GM20000 (cell line): ENCODE results near the gene FXYD1.

Experiments
- DNase-seq: peaks from one replicate; pipeline ENCODE4 v3.0.0; 2012; ENCODE audit warnings: low spot score
- TF ChIP-seq, protein P1 (sequence below): IDR thresholded peaks from 2 replicates; pipeline ENCODE4 v1.5.1; 2012; ENCODE audit warnings: mild to moderate bottlenecking, control low read depth; ENCODE audit errors: extremely low read depth, missing control alignments

The FXYD1 gene

DNA sequence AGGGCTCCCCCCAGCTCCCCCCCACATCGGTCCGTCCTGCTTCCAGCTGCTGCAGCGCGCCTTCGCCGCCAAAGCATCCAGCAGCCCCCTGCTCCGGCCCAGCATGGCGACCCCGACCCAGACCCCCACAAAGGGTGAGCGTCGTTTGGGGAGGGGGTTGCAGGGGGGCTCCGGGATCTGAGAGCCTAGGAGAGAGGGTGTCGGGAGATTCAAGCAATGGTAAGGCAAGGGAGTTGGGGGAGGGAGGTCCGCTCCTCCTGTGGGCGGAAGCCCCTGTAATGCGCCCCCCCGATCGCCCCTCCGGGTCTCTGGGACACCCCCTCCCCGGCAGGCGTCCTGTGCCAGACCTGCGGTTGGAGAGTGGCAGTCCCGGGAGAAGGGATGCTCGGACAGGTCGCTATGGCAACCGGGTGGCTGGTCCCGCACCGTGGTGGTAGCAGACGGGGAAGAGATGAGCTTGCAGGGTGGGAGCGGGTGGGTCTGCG lies 4.6 kb downstream of the FXYD1 start, which contains the start of gene FXYD7:
TSS of gene FXYD7 (plus strand) at position 25 of the 485 bp plus-strand sequence. CDS start at position 104, 79 bp downstream.
- no peak for DNase-seq
- TF ChIP-seq, protein P1, sequence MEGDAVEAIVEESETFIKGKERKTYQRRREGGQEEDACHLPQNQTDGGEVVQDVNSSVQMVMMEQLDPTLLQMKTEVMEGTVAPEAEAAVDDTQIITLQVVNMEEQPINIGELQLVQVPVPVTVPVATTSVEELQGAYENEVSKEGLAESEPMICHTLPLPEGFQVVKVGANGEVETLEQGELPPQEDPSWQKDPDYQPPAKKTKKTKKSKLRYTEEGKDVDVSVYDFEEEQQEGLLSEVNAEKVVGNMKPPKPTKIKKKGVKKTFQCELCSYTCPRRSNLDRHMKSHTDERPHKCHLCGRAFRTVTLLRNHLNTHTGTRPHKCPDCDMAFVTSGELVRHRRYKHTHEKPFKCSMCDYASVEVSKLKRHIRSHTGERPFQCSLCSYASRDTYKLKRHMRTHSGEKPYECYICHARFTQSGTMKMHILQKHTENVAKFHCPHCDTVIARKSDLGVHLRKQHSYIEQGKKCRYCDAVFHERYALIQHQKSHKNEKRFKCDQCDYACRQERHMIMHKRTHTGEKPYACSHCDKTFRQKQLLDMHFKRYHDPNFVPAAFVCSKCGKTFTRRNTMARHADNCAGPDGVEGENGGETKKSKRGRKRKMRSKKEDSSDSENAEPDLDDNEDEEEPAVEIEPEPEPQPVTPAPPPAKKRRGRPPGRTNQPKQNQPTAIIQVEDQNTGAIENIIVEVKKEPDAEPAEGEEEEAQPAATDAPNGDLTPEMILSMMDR, result no peak

DNA sequence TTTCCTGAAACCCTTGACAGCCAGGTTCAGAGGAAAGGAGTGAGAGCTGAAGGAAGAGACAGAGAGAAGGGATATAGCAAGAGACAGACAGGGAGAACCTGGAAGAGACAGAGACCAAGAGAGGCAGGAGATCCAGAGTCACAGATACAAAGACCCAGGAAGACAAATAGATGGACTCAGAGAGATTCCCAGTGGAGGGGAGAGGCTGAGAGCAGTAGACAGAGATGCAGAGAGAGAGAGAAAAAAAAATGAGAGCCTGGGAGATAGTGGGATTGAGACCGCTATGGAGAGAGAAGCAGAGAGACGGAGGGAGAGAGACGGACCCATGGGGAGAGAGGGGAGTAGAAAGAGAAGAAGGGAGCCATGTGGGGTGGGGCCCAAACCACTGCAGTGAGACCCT lies 5.2 kb downstream of the FXYD1 start:
- DNase-seq, result no peak
- TF ChIP-seq, protein P1, result no peak

DNA sequence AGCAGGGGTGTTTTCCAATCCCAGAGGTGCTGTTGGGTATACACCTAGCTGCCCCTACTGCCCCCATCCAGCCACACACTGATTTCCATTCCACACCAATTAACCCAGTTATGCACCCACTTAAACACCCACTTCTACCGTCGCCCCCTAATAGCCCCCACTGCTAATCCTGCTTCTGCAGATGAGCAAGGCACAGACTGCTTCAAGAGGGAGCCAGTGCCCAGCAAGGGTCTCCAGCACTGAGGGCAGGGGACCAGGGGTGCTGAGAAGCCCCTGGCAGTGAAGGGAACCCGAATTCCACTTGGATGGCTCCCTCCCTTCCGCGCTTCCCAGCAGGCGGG lies 5.6 kb downstream of the FXYD1 start:
- TF ChIP-seq, protein P1, result no peak
- DNase-seq, result no peak

DNA sequence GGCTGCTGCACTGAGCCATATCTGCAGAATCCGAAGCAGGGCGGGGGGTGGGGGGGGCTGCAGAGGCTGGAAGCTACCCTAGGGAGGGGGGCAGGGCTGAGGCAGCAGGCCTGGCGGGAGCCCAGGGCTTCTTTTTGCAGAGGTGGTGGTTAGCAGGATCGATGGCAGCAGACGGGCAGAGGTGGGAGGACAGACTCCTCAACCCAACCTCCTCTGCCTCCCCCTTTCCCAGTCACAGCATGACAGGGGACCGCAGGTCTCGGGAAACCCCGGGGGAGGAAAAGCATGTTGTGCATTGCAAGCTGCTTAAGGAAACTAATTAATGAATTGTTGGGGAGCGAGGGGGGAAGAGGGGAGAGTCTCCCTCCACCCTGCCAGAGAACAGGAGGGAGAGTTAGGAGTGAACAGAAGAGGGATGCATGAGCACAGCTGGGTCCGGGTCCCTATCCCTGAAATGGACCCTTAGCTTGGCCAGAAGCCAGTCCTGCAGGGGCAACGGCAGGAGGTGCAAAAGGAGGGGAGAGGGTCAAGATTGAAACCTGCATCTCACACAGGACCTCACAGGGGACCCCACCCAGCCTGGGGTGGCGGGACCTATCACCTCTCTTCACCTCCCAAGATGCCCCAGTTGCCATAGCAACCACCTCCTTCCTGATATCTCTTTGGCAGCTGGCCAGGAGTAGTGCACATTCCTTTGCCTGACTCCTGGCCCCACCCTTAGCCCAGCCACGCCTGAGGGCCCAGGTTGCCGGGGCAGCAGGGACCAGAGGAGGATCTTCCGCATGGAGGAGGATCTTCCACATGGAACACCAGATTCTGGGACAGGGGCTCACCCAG lies 6.2 kb downstream of the FXYD1 start:
- TF ChIP-seq, protein P1, result no peak
- DNase-seq, result no peak

DNA sequence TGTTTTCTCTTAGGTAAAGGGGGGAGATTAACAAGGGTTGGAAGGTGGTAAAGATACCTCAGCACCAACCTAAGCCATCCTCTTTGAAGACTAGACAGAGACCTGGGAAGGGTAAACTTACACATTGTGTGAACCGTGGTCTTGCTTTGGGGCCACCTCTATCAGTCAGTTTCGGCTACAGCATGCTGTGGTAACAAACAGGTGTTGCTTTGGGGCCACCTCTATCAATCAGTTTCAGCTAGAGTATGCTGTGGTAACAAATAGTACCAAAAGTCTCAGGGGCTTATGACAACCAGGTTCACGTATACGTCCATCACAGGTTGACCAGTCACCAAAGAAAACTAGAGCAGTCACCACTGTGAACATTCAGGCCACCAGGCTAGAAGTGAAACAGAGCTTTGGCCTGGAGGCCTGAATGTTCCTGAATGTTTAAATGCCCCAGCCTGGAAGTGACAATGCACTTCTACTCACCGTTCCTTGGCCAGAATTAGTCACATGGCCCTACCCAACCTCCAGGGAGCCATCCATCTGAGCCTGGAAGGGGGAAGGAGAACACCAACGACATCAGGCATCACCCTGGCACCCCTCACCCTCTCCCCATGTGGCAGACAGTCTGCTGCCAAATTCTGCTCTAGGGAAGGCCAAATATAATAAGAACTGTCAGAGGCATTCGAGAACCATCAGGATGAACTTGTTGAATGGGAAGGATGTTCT lies 8.3 kb downstream of the FXYD1 start:
- TF ChIP-seq, protein P1, result no peak

DNA sequence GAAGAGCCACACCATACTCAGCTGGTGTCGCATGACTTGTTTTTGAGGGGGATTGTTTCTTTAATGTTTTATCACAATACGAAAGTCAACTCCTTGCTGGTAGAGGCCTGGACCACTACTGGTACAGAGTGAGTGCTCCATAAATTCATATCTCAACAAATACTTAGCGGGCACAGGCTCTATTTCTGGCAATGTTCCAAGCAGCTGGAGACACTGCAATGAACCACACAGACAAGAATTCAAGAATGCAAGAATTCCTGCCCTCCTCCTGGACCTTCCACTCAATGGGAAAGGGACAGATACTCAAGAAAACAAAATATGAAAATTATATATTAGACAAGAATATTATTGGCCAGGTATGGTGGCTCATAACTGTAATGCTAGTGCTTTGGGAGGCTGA lies 10.8 kb downstream of the FXYD1 start:
- DNase-seq, result no peak
- TF ChIP-seq, protein P1, result no peak

More for the DNA sequence above, 8.3 kb downstream of the FXYD1 start:
- no peak for DNase-seq

DNA sequence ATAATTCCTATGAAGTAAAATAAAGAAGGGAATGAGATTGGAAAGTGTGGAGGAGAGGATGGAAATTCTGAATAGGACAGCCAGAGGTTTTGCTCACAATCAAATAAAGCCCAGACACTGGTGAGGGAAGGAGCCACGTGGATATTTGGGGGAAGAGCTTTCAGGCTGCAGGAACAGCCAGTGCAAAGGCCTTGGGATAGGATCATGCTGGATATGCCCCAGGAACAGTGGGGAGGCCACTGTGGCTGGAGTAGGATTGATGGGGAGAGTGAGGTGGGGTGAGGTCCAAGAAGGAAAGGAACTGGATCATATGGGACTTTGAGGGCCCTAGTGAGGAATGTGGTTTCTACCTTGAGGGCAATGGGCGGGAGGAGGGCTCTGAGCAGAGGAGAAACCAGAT lies 11.8 kb downstream of the FXYD1 start:
- DNase-seq, result no peak
- TF ChIP-seq, protein P1, result no peak
